Liver (tissue), 9 donors: ENCODE results near the gene TPBG. TPM values are rescaled to one million over a fixed set of nuclear protein-coding genes. Genes with fewer than 3 reads are reported as not detected.

Experiments
- DNase-seq: peaks from one replicate; pipeline ENCODE4 v3.0.0-alpha.2; 2017; ENCODE audit warnings: low spot score
- H3K27ac ChIP-seq, 2 donors: one replicate each; pipeline ENCODE4 v1.7.0; 2013; ENCODE audit warnings: inconsistent platforms in 2 of 2, low read length in 2 of 2, control low read depth in 1 of 2, low read depth in 1 of 2, mild to moderate bottlenecking in 1 of 2
- H3K27me3 ChIP-seq, 4 donors: one replicate each; pipeline versions ENCODE4 v1.6.1 to v1.7.0; 2013; ENCODE audit warnings: low read length in 3 of 4, inconsistent platforms in 1 of 4, mild to moderate bottlenecking in 1 of 4, moderate library complexity in 1 of 4; ENCODE audit not compliant: control insufficient read depth in 4 of 4, insufficient read depth in 4 of 4
- H3K36me3 ChIP-seq, 4 donors: one replicate each; pipeline versions ENCODE4 v1.6.1 to v1.7.0; 2013; ENCODE audit warnings: low read length in 3 of 4, mild to moderate bottlenecking in 3 of 4, low read depth in 1 of 4, moderate library complexity in 1 of 4; ENCODE audit not compliant: control insufficient read depth in 4 of 4, insufficient read depth in 3 of 4
- H3K4me1 ChIP-seq, 4 donors: one replicate each; pipeline versions ENCODE4 v1.6.1 to v1.7.0; 2013; ENCODE audit warnings: low read length in 3 of 4, mild to moderate bottlenecking in 3 of 4, moderate library complexity in 1 of 4; ENCODE audit not compliant: control insufficient read depth in 4 of 4, insufficient read depth in 4 of 4
- H3K4me3 ChIP-seq, 3 donors: one replicate each; pipeline versions ENCODE4 v1.6.1 to v1.7.0; 2013; ENCODE audit warnings: low read length in 3 of 3, control low read depth in 1 of 3, low read depth in 1 of 3, mild to moderate bottlenecking in 1 of 3
- H3K9ac ChIP-seq, 2 donors: one replicate each; pipeline ENCODE4 v1.7.0; 2013; ENCODE audit warnings: low read length in 2 of 2, mild to moderate bottlenecking in 2 of 2, moderate library complexity in 2 of 2, control low read depth in 1 of 2, low read depth in 1 of 2
- H3K9me3 ChIP-seq, 4 donors: one replicate each; pipeline versions ENCODE4 v1.6.1 to v1.7.0; 2013; ENCODE audit warnings: low read length in 3 of 4; ENCODE audit not compliant: control insufficient read depth in 4 of 4
- CTCF ChIP-seq: fragments of 150-350 bp; IDR thresholded peaks from 2 replicates; pipeline ENCODE4 v1.5.1; 2017; ENCODE audit warnings: improper control_type of control experiment, low read depth, low read length; ENCODE audit not compliant: missing input control
- EGR1 ChIP-seq, 2 donors: IDR thresholded peaks; 2 replicates each; pipeline ENCODE4 v1.6.1; 2016 to 2018; ENCODE audit warnings: antibody characterized with exemption in 2 of 2, low read depth in 2 of 2
- FOXA1 ChIP-seq: IDR thresholded peaks from 2 replicates; pipeline ENCODE4 v1.6.1; 2016; ENCODE audit warnings: antibody characterized with exemption
- FOXA2 ChIP-seq: IDR thresholded peaks from 2 replicates; pipeline ENCODE4 v1.6.1; 2016; ENCODE audit warnings: antibody characterized with exemption
- HNF4A ChIP-seq, 2 donors: conservative IDR thresholded peaks; 2 replicates each; pipeline ENCODE4 v1.6.1; 2016; ENCODE audit warnings: antibody characterized with exemption in 2 of 2, mild to moderate bottlenecking in 2 of 2
- MAX ChIP-seq: IDR thresholded peaks from 2 replicates; pipeline ENCODE4 v1.6.1; 2016; ENCODE audit warnings: antibody characterized with exemption
- NR2F2 ChIP-seq: IDR thresholded peaks from 2 replicates; pipeline ENCODE4 v1.6.1; 2016; ENCODE audit warnings: antibody characterized with exemption
- RAD21 ChIP-seq, 2 donors: IDR thresholded peaks; 2 replicates each; pipeline ENCODE4 v1.6.1; 2016; ENCODE audit warnings: antibody characterized with exemption in 2 of 2, mild to moderate bottlenecking in 2 of 2
- SP1 ChIP-seq: IDR thresholded peaks from 2 replicates; pipeline ENCODE4 v1.6.1; 2018; ENCODE audit warnings: antibody characterized with exemption, mild to moderate bottlenecking
- YY1 ChIP-seq: IDR thresholded peaks from 2 replicates; pipeline ENCODE4 v1.6.1; 2016; ENCODE audit warnings: antibody characterized with exemption, mild to moderate bottlenecking
- WGBS: extraction: QIAGEN DNeasy Blood & Tissue Kit; methylation state at CpG from one replicate; pipeline ENCODE4 v1.1.7; 2013; 5-methylcytosine and 5-hydroxymethylcytosine counted together
- polyA plus RNA-seq, 2 donors: library from polyadenylated mRNA; stranded (reverse) in 1 of 2; unstranded in 1 of 2; fragments of 200-250 nt in 1 of 2; fragments of >200 nt in 1 of 2; fragmentation: Nextera tagmentation in 1 of 2; extraction: Ambion mirVana in 1 of 2; gene quantifications; one replicate each; pipeline versions ENCODE4 v1.2.1 to v1.2.3, GENCODE V29; 2013 to 2015
- total RNA-seq, 2 donors: library from RNA; depleted of rRNA; stranded (reverse); fragments of >200 nt; gene quantifications; one replicate each; pipeline ENCODE4 v1.2.3, GENCODE V29; 2014
- TF ChIP-seq, protein P1 (sequence below): IDR thresholded peaks from 2 replicates; pipeline ENCODE4 v1.6.1; 2016; ENCODE audit warnings: antibody characterized with exemption
- TF ChIP-seq, protein P2 (sequence below): IDR thresholded peaks from 2 replicates; pipeline ENCODE4 v1.6.1; 2016; ENCODE audit warnings: antibody characterized with exemption, mild to moderate bottlenecking
- TF ChIP-seq, protein P3 (sequence below): IDR thresholded peaks from 2 replicates; pipeline ENCODE4 v1.6.1; 2016; ENCODE audit warnings: antibody characterized with exemption
- donor health status: healthy.
- donor health status: healthy.
- donor health status: healthy.
- donor health status: healthy.
- donor health status: healthy.

The TPBG gene
- 1 to 10 TPM in 1 of 2 donors, under 1 TPM in 1; 0.37 to 1.3 TPM for total RNA-seq
- polyA plus RNA-seq, result under 1 TPM; 0.44 to 0.80 TPM

DNA sequence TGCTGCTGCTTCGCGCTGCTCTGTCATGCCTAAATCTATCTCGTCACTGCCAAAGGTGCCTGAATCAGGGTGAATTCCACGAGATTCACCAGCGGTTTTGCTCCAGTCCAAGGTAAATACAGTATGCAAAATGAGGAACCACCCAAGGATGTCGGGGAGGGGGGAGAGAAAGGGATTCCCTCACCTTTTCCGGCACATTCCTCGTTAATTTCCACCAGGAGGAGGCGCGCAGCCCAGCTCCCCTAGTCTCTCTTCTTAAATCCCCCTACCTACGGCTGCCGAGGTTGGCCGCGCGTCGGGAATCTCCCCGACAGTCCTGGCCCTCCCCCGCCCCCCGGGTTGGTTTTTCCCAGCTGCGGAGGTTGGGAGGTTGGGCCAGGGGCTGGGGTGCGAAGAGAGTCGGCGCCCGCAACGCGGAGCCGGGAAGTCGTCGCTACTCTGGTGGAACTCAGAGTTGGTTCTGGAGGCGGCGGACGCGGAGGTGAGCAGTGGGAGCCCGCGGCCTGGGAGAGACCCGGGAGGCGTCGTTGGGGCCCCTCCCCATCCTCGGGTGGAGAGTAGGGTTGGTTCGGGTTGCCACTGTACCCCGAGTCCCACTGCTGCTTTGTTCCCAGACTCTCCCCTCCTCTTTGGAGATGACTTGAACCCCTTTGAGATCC lies at the start of gene TPBG:
Gene TPBG (plus strand): TSS at position 390 of the 659 bp plus-strand sequence. CDS start 1,145 bp downstream, outside the sequence.
- TF ChIP-seq, protein P1, sequence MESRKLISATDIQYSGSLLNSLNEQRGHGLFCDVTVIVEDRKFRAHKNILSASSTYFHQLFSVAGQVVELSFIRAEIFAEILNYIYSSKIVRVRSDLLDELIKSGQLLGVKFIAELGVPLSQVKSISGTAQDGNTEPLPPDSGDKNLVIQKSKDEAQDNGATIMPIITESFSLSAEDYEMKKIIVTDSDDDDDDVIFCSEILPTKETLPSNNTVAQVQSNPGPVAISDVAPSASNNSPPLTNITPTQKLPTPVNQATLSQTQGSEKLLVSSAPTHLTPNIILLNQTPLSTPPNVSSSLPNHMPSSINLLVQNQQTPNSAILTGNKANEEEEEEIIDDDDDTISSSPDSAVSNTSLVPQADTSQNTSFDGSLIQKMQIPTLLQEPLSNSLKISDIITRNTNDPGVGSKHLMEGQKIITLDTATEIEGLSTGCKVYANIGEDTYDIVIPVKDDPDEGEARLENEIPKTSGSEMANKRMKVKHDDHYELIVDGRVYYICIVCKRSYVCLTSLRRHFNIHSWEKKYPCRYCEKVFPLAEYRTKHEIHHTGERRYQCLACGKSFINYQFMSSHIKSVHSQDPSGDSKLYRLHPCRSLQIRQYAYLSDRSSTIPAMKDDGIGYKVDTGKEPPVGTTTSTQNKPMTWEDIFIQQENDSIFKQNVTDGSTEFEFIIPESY, result no peak
- no peak for TF ChIP-seq SP1
- no peak for TF ChIP-seq YY1
- TF ChIP-seq RAD21 (IDR thresholded peaks at IDR 0.05), result no peak
- no peak for TF ChIP-seq EGR1 (IDR thresholded peaks at IDR 0.05; ENCODE audit: low read depth in 2 of 2)
- TF ChIP-seq, protein P2, sequence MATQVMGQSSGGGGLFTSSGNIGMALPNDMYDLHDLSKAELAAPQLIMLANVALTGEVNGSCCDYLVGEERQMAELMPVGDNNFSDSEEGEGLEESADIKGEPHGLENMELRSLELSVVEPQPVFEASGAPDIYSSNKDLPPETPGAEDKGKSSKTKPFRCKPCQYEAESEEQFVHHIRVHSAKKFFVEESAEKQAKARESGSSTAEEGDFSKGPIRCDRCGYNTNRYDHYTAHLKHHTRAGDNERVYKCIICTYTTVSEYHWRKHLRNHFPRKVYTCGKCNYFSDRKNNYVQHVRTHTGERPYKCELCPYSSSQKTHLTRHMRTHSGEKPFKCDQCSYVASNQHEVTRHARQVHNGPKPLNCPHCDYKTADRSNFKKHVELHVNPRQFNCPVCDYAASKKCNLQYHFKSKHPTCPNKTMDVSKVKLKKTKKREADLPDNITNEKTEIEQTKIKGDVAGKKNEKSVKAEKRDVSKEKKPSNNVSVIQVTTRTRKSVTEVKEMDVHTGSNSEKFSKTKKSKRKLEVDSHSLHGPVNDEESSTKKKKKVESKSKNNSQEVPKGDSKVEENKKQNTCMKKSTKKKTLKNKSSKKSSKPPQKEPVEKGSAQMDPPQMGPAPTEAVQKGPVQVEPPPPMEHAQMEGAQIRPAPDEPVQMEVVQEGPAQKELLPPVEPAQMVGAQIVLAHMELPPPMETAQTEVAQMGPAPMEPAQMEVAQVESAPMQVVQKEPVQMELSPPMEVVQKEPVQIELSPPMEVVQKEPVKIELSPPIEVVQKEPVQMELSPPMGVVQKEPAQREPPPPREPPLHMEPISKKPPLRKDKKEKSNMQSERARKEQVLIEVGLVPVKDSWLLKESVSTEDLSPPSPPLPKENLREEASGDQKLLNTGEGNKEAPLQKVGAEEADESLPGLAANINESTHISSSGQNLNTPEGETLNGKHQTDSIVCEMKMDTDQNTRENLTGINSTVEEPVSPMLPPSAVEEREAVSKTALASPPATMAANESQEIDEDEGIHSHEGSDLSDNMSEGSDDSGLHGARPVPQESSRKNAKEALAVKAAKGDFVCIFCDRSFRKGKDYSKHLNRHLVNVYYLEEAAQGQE, result no peak
- no peak for TF ChIP-seq FOXA2
- TF ChIP-seq, protein P3, sequence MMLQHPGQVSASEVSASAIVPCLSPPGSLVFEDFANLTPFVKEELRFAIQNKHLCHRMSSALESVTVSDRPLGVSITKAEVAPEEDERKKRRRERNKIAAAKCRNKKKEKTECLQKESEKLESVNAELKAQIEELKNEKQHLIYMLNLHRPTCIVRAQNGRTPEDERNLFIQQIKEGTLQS, result no peak
- no peak for TF ChIP-seq FOXA1
- no peak for TF ChIP-seq HNF4A (conservative IDR thresholded peaks at IDR 0.05)
- no peak for TF ChIP-seq MAX
- Histone ChIP-seq H3K27me3 (peaks cover 0 to 13% (median 11%) of the 10 kb centered on the region in 4 donors), H3K36me3 (no peaks in the 10 kb centered on the region), H3K4me3 (peak within 1 kb of the TSS; percentile 54 to 70 (median 69)), H3K27ac (peak within 1 kb of the TSS; percentile 41 to 50), H3K9ac (no peak within 1 kb of the TSS), H3K4me1 (peaks cover 16 to 24% (median 20%) of the 10 kb centered on the region in 4 donors), H3K9me3 (peaks cover 0 to 2% (median 0%) of the 10 kb centered on the region in 4 donors)
- 1% methylated on average over 41 of the region's 41 CpGs for WGBS
- no peak for DNase-seq

GRCh38 chr6:82322386-82322785 lies 41.2 kb upstream of the TPBG start:
- H3K27ac ChIP-seq, result no peak overlapping the region
- no peaks in the 10 kb centered on the region for H3K4me1 ChIP-seq
- H3K36me3 ChIP-seq, result no peaks in the 10 kb centered on the region
- H3K4me3 ChIP-seq, result no peak overlapping the region
- no peaks in the 10 kb centered on the region for H3K27me3 ChIP-seq
- TF ChIP-seq NR2F2 (no peak), YY1 (no peak), SP1 (no peak), CTCF (no peak), FOXA2 (no peak)
- peaks cover 0 to 2% (median 0%) of the 10 kb centered on the region in 4 donors for H3K9me3 ChIP-seq
- DNase-seq, result no peak
- 96% methylated on average over 1 of the region's 1 CpG for WGBS
- no peak overlapping the region for H3K9ac ChIP-seq
